Choroid plexus epithelial cell (primary cell): ENCODE measurements around the gene HNRNPH1.
A peak's percentile ranks its signal among the peaks of the same experiment; 100 is the strongest.
"Not testable (repeated sequence)": the region's sequence is repeated elsewhere in the genome, so short reads cannot be mapped to it uniquely, and the experiment has no call there.

Experiments
- DNase-seq: peaks from one replicate; pipeline ENCODE4 v3.0.0-alpha.2; 2010; ENCODE audit warnings: low read depth
- H3K4me3 ChIP-seq: 2 replicates; pipeline ENCODE4 v1.5.1; 2011; ENCODE audit warnings: low read depth, mild to moderate bottlenecking, control low read depth, low read length, moderate library complexity
- TF ChIP-seq, protein P1 (sequence below): conservative IDR thresholded peaks from 2 replicates; pipeline ENCODE4 v1.5.1; 2011; ENCODE audit warnings: low read depth, mild to moderate bottlenecking, control low read depth, inconsistent platforms, low read length, moderate library complexity

Gene HNRNPH1

DNA sequence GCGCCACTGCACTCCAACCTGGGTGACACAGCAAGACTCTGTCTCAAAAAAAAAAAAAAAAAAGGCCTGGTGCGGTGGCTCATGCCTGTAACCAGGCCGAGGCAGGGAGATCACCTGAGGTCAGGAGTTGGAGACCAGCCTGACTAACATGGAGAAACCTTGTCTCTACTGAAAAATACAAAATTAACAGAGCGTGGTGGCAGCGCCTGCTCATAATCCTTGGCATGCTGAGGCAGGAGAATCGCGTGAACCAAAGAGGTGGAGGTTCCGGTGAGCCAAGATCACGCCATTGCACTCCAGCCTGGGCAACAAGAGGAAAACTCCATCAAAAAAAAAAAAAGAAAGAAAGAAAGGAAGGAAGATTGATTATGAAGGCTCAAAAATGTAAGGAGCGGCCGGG is 15.8 kb upstream of the HNRNPH1 start:
- H3K4me3 ChIP-seq, DNase-seq: not testable (repeated sequence)

DNA sequence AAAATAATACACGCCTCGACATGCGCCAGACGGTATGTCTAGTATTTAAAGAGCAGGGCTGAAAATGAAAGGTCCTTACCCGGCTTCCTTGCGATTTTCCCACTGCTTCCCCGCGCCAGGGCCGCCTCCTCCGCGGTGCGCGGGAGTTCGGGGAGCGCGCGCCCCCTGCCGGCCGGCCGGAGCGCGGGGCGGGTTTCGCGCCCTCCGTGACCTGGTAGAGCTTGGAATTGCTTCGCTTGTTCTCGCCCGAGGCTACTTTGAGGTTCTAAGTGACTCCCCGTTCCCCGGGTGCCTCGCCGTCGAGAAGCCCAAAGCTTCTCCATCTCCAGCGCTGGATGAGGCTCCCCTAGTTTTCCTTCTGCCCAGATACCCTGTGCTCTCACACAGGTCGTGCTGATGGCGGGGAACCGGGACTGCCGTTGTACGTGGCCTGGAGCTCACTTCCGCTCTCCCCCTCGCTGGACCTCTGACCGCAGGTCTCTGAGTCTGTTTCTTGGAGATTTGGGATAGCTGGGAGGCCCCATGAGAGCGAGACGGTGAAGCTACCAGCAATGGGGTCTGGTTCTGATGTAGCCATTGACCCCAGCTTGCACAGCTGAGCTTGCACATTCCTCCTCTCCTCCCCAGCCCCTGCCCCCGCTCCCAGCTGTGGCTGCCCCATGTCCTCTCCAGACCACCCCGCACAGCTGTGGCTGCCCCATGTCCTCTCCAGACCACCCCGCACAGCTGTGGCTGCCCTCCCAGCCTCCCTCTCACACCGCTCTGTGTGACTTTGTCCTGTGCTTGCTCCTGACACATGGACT is 11.1 kb upstream of the HNRNPH1 start:
- not testable (repeated sequence) for DNase-seq, H3K4me3 ChIP-seq

DNA sequence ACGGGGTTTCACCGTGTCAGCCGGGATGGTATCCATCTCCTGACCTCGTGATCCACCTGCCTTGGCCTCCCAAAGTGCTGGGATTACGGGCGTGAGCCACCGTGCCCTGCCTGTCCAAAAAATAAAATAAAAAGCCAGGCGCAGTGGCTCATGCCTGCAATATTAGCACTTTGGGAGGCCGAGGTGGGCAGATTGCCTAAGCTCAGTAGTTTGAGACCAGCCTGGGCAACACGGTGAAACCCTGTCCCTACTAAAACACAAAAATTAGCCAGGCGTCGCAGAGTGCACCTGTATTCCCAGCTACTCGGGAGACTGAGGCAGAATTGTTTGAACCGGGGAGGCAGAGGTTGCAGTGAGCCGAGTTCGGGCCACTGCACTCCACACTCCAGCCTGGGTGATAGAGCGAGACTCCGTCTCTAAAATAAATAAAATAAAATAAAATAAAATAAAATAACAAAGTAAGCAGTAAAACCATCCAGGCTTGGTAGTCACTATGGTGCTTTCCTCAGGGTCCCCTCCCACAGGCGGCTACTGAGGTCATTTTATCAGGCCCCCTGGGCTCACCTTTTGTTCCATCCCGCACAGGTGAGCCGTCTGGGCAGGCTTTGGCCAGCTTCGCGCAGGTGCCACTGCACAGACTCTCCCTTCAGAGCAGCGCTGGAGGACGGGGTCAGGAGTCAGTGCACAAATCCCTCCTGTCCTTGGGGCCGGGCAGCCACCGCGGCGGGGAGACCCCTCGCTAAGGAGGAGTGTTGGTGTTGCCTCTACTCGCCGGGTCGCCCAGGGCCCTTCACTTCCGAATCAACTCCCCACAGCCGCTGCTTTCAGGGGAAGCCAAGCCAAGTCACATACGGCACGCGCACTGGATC is 10.3 kb upstream of the HNRNPH1 start:
- H3K4me3 ChIP-seq, result peak overlapping the region; percentile 39

DNA sequence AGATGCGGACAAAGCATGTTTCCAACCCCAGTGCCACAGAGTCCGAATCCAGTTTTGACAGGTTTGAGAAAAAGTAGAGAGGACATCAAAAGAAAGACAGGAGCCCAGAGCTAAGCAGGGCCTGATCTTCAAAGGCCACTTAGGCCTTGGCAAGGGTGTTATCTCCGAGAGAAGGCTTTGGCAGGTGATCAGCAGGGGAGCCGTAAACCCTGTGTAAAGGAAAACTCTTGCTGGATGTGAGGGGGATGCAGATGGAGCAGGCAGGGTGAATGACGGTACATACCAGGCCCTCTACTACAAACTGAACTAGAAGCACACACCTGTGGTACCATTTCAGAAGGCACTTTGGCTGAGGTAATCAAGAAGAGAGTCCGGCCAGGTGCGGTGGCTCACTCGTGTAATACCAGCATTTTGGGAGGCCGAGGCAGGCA is 1.4 kb upstream of the HNRNPH1 start:
- TF ChIP-seq, protein P1, sequence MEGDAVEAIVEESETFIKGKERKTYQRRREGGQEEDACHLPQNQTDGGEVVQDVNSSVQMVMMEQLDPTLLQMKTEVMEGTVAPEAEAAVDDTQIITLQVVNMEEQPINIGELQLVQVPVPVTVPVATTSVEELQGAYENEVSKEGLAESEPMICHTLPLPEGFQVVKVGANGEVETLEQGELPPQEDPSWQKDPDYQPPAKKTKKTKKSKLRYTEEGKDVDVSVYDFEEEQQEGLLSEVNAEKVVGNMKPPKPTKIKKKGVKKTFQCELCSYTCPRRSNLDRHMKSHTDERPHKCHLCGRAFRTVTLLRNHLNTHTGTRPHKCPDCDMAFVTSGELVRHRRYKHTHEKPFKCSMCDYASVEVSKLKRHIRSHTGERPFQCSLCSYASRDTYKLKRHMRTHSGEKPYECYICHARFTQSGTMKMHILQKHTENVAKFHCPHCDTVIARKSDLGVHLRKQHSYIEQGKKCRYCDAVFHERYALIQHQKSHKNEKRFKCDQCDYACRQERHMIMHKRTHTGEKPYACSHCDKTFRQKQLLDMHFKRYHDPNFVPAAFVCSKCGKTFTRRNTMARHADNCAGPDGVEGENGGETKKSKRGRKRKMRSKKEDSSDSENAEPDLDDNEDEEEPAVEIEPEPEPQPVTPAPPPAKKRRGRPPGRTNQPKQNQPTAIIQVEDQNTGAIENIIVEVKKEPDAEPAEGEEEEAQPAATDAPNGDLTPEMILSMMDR, result no peak
- no peak for DNase-seq
- H3K4me3 ChIP-seq, result peak overlapping the region; percentile 72

More for the DNA sequence above, 10.3 kb upstream of the HNRNPH1 start:
- not testable (repeated sequence) for DNase-seq

DNA sequence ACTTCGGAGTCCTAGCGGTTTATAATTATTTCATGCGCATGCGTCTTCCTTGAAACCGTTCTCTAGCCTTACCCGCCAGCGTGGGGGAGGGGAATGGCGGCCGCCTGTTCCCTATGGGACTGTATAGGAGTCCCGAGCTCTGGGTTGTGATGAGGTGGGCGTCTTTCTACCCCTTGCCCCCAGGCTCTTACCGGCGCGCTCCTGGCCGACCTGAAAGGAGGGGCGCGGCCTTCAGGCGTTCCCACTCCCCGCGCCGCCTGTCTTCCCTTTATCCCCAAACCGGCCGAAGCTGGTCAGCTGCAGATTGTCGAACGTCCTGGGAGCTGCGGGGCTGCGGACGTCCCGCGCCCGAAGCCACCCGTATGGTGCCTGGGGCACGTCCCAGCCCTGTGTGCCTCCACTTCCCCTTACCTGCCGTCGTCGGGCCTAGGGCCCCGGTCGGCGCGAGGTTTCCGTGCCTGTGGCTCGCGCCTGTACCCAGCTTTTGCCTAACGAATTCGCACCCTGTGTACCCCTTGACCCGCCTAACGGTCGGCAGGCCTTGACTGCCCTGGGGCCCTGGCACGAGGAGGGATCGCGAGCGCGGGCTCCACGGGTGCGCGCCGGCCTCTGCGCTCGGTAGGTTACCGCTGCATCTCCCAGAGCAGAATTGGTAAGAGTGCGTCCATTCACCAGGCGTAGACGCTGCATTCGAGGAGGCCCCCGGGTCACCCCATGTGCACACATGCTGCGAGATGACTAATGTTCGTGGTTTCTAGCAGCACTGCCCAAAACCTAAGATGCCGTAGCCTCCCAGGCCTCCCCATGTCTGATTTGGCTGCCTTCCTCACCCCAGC is 653 bp upstream of the HNRNPH1 start:
- peak; percentile 94 for DNase-seq
- TF ChIP-seq, protein P1, result peak; percentile 12
- H3K4me3 ChIP-seq, result peak overlapping the region; percentile 72

DNA sequence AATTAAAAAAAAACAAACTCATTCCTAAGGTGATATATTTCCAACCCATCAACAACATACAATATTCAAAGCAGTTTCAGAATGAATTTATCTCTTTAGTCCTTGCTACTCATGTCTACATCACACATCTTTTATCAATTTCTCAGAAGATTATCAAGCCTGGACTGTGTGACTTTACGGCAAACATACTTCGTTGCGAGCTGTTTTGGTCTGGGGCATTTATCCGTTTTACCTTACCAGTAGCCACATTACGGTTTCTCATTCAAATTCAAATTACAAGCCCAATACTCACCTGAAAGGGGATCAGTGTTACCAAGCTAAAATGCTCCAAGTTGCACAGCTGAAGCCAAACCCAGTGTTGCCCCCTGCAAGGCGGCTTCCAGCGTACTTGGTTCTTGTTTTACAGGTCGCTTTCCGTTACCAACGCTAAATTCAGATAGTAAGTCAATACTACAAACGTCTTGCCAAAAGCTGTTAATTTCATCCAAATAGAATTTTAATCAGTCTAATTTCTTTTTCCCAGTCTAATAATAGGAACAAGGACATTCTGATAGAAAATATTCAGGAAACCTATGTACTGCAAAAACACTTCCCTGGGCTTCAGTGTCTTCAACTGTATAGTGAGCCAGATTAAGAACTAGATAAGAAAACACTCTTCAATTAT is 1.8 kb downstream of the HNRNPH1 start:
- peak; percentile 45 for DNase-seq
- TF ChIP-seq, protein P1, result no peak
- peak overlapping the region; percentile 100 for H3K4me3 ChIP-seq

DNA sequence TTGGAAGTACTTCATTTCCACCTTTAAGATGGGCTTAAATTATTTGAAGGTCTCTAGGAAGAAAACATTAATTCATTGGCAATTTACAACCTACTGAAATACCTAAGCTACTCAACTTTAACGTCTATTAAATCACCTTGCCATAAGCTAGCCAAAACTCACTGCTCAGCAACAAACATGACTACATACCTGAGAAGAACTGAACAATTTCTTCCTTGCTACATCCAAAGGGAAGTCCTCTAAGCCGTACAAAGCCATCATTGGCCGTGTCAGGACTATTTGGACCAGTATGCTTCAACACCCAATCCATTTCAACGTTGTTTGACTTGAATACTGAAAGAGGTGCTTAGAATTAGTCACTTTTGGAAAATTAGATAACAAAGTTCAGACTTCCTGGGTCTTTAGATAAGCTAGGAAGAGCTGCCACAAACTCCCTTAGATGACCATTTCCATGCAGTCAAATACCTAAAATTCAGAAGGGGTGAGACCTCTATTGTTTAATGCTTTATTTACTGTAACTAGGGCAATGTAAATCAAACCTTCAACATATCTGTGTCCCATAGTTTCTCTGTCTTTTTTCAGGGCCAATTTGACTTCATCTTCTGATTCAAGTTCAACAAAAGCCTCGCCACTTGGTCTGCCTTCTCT is 2.6 kb downstream of the HNRNPH1 start:
- H3K4me3 ChIP-seq, result peak overlapping the region; percentile 100
- TF ChIP-seq, protein P1, result no peak
- no peak for DNase-seq
